ENCODE measurements around the gene PDE9A. TPM values are rescaled to one million over a fixed set of nuclear protein-coding genes. Genes with fewer than 3 reads are reported as not detected.
"Not testable (repeated sequence)": the region's sequence is repeated elsewhere in the genome, so short reads cannot be mapped to it uniquely, and the experiment has no call there.

The PDE9A gene
- total RNA-seq, 1 donor: 9.5 TPM

DNA sequence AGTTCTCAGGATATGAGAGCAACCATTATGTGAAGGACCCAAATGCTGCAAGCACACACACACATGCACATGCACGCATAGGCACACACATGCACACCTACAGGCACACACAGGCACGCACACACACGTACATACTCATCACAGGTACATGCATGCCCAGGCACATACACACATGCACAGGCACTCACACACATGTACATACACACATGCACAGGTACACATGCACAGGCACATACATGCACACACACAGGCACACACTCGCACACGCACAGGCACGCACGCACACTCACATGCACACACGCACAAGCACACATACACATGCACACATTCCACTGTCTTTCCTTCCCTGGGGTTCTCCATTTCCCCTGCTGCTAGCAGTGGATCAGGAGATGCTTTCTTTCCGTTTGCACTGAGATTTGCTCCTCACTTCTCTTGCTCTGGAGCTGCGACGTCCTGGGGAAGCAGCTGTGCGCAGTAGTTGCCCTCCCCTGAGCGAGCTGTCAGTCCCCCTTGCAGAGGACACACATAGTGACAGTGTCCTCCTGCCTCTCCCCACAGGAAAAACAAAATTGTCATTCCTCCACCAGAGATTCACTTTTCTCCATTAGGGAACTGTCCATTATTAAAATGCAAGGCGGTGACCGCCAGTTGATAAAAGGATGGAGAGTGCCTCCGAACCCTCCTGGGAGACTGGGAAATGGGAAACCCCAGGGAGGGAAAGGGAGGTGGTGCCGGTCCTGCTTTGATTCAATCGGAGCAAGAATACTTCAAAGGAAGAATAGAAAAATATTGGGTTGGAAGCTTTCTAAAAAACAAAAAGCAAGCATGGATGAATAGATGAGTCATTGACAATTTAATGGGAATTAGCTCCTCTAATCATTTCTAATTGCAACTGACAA, 156.4 kb downstream of the PDE9A start:
- no peak for DNase-seq (ENCODE audit: low read depth)
- TF ChIP-seq, protein P1, sequence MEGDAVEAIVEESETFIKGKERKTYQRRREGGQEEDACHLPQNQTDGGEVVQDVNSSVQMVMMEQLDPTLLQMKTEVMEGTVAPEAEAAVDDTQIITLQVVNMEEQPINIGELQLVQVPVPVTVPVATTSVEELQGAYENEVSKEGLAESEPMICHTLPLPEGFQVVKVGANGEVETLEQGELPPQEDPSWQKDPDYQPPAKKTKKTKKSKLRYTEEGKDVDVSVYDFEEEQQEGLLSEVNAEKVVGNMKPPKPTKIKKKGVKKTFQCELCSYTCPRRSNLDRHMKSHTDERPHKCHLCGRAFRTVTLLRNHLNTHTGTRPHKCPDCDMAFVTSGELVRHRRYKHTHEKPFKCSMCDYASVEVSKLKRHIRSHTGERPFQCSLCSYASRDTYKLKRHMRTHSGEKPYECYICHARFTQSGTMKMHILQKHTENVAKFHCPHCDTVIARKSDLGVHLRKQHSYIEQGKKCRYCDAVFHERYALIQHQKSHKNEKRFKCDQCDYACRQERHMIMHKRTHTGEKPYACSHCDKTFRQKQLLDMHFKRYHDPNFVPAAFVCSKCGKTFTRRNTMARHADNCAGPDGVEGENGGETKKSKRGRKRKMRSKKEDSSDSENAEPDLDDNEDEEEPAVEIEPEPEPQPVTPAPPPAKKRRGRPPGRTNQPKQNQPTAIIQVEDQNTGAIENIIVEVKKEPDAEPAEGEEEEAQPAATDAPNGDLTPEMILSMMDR (IDR thresholded peaks at IDR 0.05; ENCODE audit: insufficient read depth, low read depth, low read length): no peak
- H3K4me3 ChIP-seq (ENCODE audit: low read depth, low read length): no peak overlapping the region

DNA sequence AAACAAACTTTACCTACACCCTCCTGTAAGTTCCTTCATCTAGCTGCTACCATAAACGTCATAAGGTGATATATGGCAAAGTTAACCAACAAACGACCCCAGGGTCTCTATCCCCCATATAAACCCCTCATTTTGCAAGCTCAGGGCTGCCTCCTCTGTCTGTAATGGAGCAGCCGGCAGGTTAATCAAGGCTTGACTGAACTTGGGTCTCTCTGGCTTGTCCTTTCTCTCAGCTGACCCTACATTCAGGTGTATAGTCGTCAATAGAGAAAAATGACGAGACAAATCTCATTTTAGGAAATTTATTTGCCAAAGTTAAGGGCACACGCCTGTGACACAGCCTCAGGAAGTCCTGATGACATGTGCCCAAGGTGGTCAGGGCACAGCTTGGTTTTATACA, 158.5 kb downstream of the PDE9A start:
- DNase-seq (ENCODE audit: low read depth): no peak
- no peak overlapping the region for H3K4me3 ChIP-seq (ENCODE audit: low read depth, low read length)
- TF ChIP-seq, protein P1 (IDR thresholded peaks at IDR 0.05; ENCODE audit: insufficient read depth, low read depth, low read length): no peak

DNA sequence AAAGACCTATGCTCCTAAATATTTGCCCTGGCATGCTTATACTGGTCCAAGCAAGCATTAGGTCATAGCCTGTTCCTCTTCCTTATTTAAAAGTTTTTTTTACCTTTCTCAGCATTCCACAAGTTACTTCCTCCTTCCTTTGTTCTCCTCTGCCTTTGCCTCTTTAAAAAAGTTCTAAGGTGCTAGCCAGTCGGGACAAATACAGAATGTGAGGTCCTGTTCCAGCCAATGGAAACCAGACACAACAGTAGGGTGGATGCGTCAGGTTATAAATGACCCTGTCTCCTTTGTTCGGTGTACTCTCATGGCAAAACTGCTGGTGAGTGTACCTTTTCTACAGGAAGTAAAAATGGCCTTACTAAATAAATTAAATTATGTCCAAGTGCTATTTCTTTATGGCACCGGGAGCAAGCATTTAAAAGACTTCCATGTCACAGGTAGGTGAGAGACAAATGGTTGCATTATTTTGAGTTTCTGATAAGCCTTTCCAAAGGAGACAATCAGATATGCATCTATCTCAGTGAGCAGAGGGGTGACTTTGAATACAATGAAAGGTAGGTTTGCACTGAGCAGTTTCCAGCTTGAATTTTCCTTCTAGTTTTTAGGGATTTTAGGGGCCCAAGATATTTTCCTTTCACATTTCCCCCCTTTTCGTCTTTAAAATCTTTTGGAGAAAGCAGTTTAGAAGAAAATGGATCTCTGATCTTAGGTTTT, 159.3 kb downstream of the PDE9A start:
- DNase-seq (ENCODE audit: low read depth): not testable (repeated sequence)

GRCh38 chr21:42815217-42815616, 161.8 kb downstream of the PDE9A start:
- no peak for DNase-seq (ENCODE audit: low read depth)
- H3K4me3 ChIP-seq (ENCODE audit: low read depth, low read length): no peak overlapping the region

More for the DNA sequence above, 159.3 kb downstream of the PDE9A start:
- H3K4me3 ChIP-seq (ENCODE audit: low read depth, low read length): not testable (repeated sequence)

GRCh38 chr21:42818328-42818749, 164.9 kb downstream of the PDE9A start:
- TF ChIP-seq, protein P1 (IDR thresholded peaks at IDR 0.05; ENCODE audit: insufficient read depth, low read depth, low read length): peak; percentile 91
- no peak overlapping the region for H3K4me3 ChIP-seq (ENCODE audit: low read depth, low read length)
- peak; percentile 60 for DNase-seq (ENCODE audit: low read depth)

More at GRCh38 chr21:42815217-42815616, 161.8 kb downstream of the PDE9A start:
- TF ChIP-seq, protein P1 (IDR thresholded peaks at IDR 0.05; ENCODE audit: insufficient read depth, low read depth, low read length): no peak

DNA sequence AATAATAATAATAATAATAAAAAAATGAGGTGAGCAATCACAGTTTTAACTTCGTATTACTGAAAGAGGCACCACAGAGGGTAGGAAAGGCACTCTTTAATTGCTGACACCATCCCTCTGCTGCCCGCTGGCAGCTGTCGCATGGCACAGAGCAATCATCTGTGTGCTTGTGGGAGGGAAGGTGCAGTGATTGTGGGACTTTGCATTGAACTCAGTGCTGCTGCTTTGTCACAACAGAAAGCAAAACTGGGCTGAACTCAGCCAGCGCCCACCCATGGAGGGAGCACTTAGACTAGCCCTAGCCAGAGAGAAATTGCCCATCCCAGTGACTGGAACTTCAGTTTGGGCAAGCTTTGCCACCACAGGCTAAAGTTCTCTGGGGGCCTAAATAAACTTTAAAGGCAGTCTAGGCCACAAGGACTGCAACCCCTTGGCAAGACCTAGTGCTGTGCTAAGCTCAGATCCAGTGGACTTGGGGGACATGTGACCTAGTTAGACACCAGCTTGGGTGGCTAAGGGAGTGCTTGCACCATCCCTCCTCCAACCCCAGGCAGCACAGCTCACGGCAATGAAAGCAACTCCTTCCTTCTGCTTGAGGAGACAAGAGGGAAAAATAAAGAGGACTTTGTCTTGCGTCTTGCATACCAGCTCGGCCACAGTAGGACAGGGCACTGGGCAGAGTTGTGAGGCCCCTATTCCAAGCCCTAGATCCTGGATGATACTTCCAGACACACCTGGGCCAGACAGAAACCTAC, 166.6 kb downstream of the PDE9A start:
- H3K4me3 ChIP-seq (ENCODE audit: low read depth, low read length): no peak overlapping the region
- DNase-seq (ENCODE audit: low read depth): no peak
- TF ChIP-seq, protein P1 (IDR thresholded peaks at IDR 0.05; ENCODE audit: insufficient read depth, low read depth, low read length): no peak
